Activated B cell treated with CpG ODN at 0.5 μM for 24 hours (primary cell): ENCODE results near the gene SSPN. TPM values are rescaled to one million over a fixed set of nuclear protein-coding genes. Genes with fewer than 3 reads are reported as not detected.

Experiments used
- ATAC-seq: fragments of 200-7000 bp; cut with Tn5 transposase; one replicate; pipeline ENCODE4 v1.10.0; 2021; ENCODE audit warnings: low read depth, mild to moderate bottlenecking, moderate library complexity
- CTCF ChIA-PET: fragments of 350-600 bp; sonication (Branson Sonifier 250); formaldehyde crosslinking; loops from one replicate; lab custom pipeline; 2021; ENCODE audit warnings: antibody characterized with exemption; lab: Charles Lee
- POLR2A ChIA-PET: fragments of 350-600 bp; sonication (Branson Sonifier 250); formaldehyde crosslinking; loops from one replicate; lab custom pipeline; 2021; ENCODE audit warnings: antibody characterized with exemption; lab: Charles Lee
- DNase-seq: peaks from one replicate; pipeline ENCODE4 v3.0.0; 2022
- H3K27ac Mint-ChIP-seq: one replicate; pipeline ENCODE4 v1.8.0; 2020; ENCODE audit warnings: mixed read lengths
- H3K27me3 Mint-ChIP-seq: one replicate; pipeline ENCODE4 v1.8.0; 2021; ENCODE audit warnings: mixed read lengths
- H3K36me3 Mint-ChIP-seq: one replicate; pipeline ENCODE4 v1.8.0; 2021; ENCODE audit warnings: low read depth, mixed read lengths
- H3K4me1 Mint-ChIP-seq: one replicate; pipeline ENCODE4 v1.8.0; 2021; ENCODE audit warnings: mixed read lengths
- H3K4me3 Mint-ChIP-seq: one replicate; pipeline ENCODE4 v1.8.0; 2020; ENCODE audit warnings: mild to moderate bottlenecking, mixed read lengths
- H3K9me3 Mint-ChIP-seq: one replicate; pipeline ENCODE4 v1.8.0; 2020; ENCODE audit warnings: mixed read lengths
- CTCF ChIP-seq: fragments of 200-600 bp; IDR thresholded peaks from one replicate; pipeline ENCODE4 v1.8.0; 2022; ENCODE audit warnings: antibody characterized with exemption, mild to moderate bottlenecking
- intact Hi-C: fragments of 100-400 bp; cut with micrococcal nuclease; formaldehyde crosslinking; loops from one replicate; pipeline ENCODE4 v1.15.1; 2024
- total RNA-seq: library from RNA; stranded (reverse); gene quantifications from 2 replicates; pipeline ENCODE4 v1.2.3, GENCODE V29; 2022

Gene SSPN
- total RNA-seq, 1 donor from 2014 or later = 3.0 TPM

GRCh38 chr12:26182377-26182776 lies 13.0 kb upstream of the SSPN start:
- Mint-ChIP-seq H3K27ac (no peak overlapping the region), H3K27me3 (no peaks in the 10 kb centered on the region), H3K4me3 (no peak overlapping the region)

GRCh38 chr12:26185532-26186320 lies 9.6 kb upstream of the SSPN start:
- no peak for ATAC-seq
- H3K27ac Mint-ChIP-seq = no peak overlapping the region
- H3K9me3 Mint-ChIP-seq = no peaks in the 10 kb centered on the region
- CTCF ChIA-PET = interaction anchor here (0.6 to 1.1 kb wide), 2 partner anchors 68 to 185 kb away, joined by 3 read pairs; no protein-coding TSS in a partner anchor
- intact Hi-C loops = loop anchor here (2.0 to 5.0 kb wide), 3 partner anchors 17 to 427 kb away; no protein-coding TSS in a partner anchor
- POLR2A ChIA-PET = interaction anchor here (0.6 to 1.4 kb wide), 2 partner anchors 29 to 1230 kb away, joined by 3 read pairs; no protein-coding TSS in a partner anchor
- no peak for TF ChIP-seq CTCF
- H3K4me1 Mint-ChIP-seq = peaks cover 22% of the 10 kb centered on the region
- no peaks in the 10 kb centered on the region for H3K36me3 Mint-ChIP-seq
- H3K4me3 Mint-ChIP-seq = no peak overlapping the region
- no peaks in the 10 kb centered on the region for H3K27me3 Mint-ChIP-seq
- DNase-seq = no peak

More at GRCh38 chr12:26182377-26182776, 13.0 kb upstream of the SSPN start:
- Mint-ChIP-seq H3K9me3 (no peaks in the 10 kb centered on the region), H3K36me3 (peaks cover 5% of the 10 kb centered on the region), H3K4me1 (peaks cover 19% of the 10 kb centered on the region)
- no peak for TF ChIP-seq CTCF
- POLR2A ChIA-PET = interaction anchor here (0.6 kb wide), 1 partner anchor 15 kb away, joined by 7 read pairs; no protein-coding TSS in a partner anchor
- intact Hi-C loops = no loop called here
- no peak for DNase-seq
- CTCF ChIA-PET = no interaction called here
- ATAC-seq = no peak

- Mint-ChIP-seq H3K27me3 (no peaks in the 10 kb centered on the region), H3K9me3 (no peaks in the 10 kb centered on the region), H3K4me3 (no peak overlapping the region), H3K36me3 (no peaks in the 10 kb centered on the region), H3K27ac (no peak overlapping the region), H3K4me1 (peaks cover 22% of the 10 kb centered on the region)
- DNase-seq (no peak), ATAC-seq (peak; percentile 62)
- intact Hi-C loops = loop anchor here (2.0 to 5.0 kb wide), 2 partner anchors 64 to 425 kb away; no protein-coding TSS in a partner anchor
- POLR2A ChIA-PET = interaction anchor here (0.7 to 1.7 kb wide), 2 partner anchors 65 to 388 kb away, joined by 3 to 4 read pairs; no protein-coding TSS in a partner anchor
- no peak for TF ChIP-seq CTCF
- CTCF ChIA-PET = interaction anchor here (0.6 to 1.3 kb wide), 4 partner anchors 23 to 69 kb away, joined by 3 to 4 read pairs (median 3); no protein-coding TSS in a partner anchor
Observed at GRCh38 chr12:26187014-26187798, 8.2 kb upstream of the SSPN start.

GRCh38 chr12:26188127-26188526 lies 7.2 kb upstream of the SSPN start:
- ChIA-PET CTCF (no interaction called here), POLR2A (interaction anchor here (1.7 kb wide), 1 partner anchor 66 kb away, joined by 4 read pairs; no protein-coding TSS in a partner anchor)
- no peak for TF ChIP-seq CTCF
- H3K4me1 Mint-ChIP-seq = peaks cover 22% of the 10 kb centered on the region
- no peak for DNase-seq
- no peaks in the 10 kb centered on the region for H3K9me3 Mint-ChIP-seq
- H3K27me3 Mint-ChIP-seq = no peaks in the 10 kb centered on the region
- H3K27ac Mint-ChIP-seq = no peak overlapping the region
- H3K4me3 Mint-ChIP-seq = no peak overlapping the region
- H3K36me3 Mint-ChIP-seq = no peaks in the 10 kb centered on the region
- no peak for ATAC-seq
- intact Hi-C loops = loop anchor here (2.0 to 5.0 kb wide), 2 partner anchors 215 to 424 kb away; no protein-coding TSS in a partner anchor
